Measurements from ENCODE around the gene PACS2. TPM values are rescaled to one million over a fixed set of nuclear protein-coding genes. Genes with fewer than 3 reads are reported as not detected.
"Not testable (repeated sequence)": the region's sequence is repeated elsewhere in the genome, so short reads cannot be mapped to it uniquely, and the experiment has no call there.

Gene PACS2
- total RNA-seq, 2 donors from 2014 or later: 55.0 to 59.7 TPM

GRCh38 chr14:105333020-105333490, 18.5 kb downstream of the PACS2 start:
- Histone ChIP-seq H3K36me3 (no peaks in the 10 kb centered on the region), H3K9me3 (no peaks in the 10 kb centered on the region), H3K4me1 (peaks cover 0 to 91% of the 10 kb centered on the region in 2 donors), H3K27ac (peak overlapping the region in 1 of 2 donors; percentile 76), H3K4me3 (no peak overlapping the region), H3K27me3 (no peaks in the 10 kb centered on the region)
- no peak for TF ChIP-seq CTCF (IDR thresholded peaks at IDR 0.05)
- no peak for DNase-seq (ENCODE audit: low spot score)

- no peak for TF ChIP-seq CTCF (IDR thresholded peaks at IDR 0.05)
- Histone ChIP-seq H3K36me3 (no peaks in the 10 kb centered on the region), H3K4me3 (no peak overlapping the region), H3K9me3 (no peaks in the 10 kb centered on the region), H3K4me1 (peaks cover 0 to 91% of the 10 kb centered on the region in 2 donors), H3K27me3 (no peaks in the 10 kb centered on the region), H3K27ac (peak overlapping the region; percentile 48 to 76)
- no peak for DNase-seq (ENCODE audit: low spot score)
These were observed 19.2 kb downstream of the PACS2 start for GRCh38 chr14:105333613-105334364.

GRCh38 chr14:105334383-105335230, 20.1 kb downstream of the PACS2 start:
- TF ChIP-seq CTCF (IDR thresholded peaks at IDR 0.05): no peak
- H3K4me1 ChIP-seq: peaks cover 0 to 85% of the 10 kb centered on the region in 2 donors
- no peak for DNase-seq (ENCODE audit: low spot score)
- H3K4me3 ChIP-seq: no peak overlapping the region
- H3K27ac ChIP-seq: peak overlapping the region; percentile 76 to 81
- no peaks in the 10 kb centered on the region for H3K9me3 ChIP-seq
- H3K27me3 ChIP-seq: no peaks in the 10 kb centered on the region
- no peaks in the 10 kb centered on the region for H3K36me3 ChIP-seq

- DNase-seq (ENCODE audit: low spot score): not testable (repeated sequence)
These were observed 20.6 kb downstream of the PACS2 start for GRCh38 chr14:105335231-105335542.

GRCh38 chr14:105335735-105336476, 21.4 kb downstream of the PACS2 start:
- no peaks in the 10 kb centered on the region for H3K9me3 ChIP-seq
- no peaks in the 10 kb centered on the region for H3K36me3 ChIP-seq
- H3K27ac ChIP-seq: peak overlapping the region; percentile 76 to 81
- H3K4me1 ChIP-seq: peaks cover 0 to 79% of the 10 kb centered on the region in 2 donors
- no peak for DNase-seq (ENCODE audit: low spot score)
- no peak overlapping the region for H3K4me3 ChIP-seq
- TF ChIP-seq CTCF (IDR thresholded peaks at IDR 0.05): no peak
- H3K27me3 ChIP-seq: no peaks in the 10 kb centered on the region

More at GRCh38 chr14:105335231-105335542, 20.6 kb downstream of the PACS2 start:
- Histone ChIP-seq H3K4me1 (peaks cover 0 to 79% of the 10 kb centered on the region in 2 donors), H3K27ac (peak overlapping the region; percentile 76 to 81)
- not testable (repeated sequence) for H3K27me3 ChIP-seq, H3K9me3 ChIP-seq, H3K36me3 ChIP-seq, H3K4me3 ChIP-seq
